Measurements from ENCODE around the gene AMOTL1.
"Not testable (repeated sequence)": the region's sequence is repeated elsewhere in the genome, so short reads cannot be mapped to it uniquely, and the experiment has no call there.

The AMOTL1 gene

GRCh38 chr11:94828088-94828487, 59.9 kb downstream of the AMOTL1 start:
- no peak for DNase-seq

GRCh38 chr11:94830722-94831510, 62.8 kb downstream of the AMOTL1 start:
- DNase-seq: no peak

- DNase-seq: no peak
Measured at GRCh38 chr11:94831529-94831928, 63.4 kb downstream of the AMOTL1 start.

DNA sequence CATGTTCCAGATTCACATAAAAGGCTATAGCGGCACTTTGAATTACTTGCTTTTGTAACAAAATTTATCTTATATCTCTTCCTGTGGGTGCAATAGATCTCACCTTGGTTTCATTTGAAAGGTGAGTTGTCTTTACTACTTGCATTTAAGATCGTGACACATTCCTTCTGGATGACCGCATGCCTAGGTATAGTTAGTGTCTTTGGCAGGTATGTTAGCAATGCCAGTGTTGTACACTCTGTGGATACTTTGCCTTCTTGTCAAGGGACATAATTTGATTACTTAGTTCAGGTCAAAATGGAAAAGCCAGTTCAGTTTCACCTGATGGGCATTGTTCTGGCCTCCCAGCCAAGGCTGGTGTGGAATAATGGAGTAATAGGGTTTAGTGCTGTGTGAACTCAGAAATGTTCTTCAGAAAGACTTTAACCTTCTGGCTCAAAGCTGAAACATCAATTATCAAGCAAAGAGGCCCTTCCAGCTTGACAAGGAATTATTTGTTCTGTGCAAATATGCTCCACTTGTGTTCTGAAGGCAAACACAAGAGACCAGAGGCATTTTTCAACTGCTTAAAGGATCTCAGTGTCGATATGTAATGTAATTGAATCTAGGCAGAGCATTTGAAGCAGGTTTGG, 64.6 kb downstream of the AMOTL1 start:
- no peak for DNase-seq

DNA sequence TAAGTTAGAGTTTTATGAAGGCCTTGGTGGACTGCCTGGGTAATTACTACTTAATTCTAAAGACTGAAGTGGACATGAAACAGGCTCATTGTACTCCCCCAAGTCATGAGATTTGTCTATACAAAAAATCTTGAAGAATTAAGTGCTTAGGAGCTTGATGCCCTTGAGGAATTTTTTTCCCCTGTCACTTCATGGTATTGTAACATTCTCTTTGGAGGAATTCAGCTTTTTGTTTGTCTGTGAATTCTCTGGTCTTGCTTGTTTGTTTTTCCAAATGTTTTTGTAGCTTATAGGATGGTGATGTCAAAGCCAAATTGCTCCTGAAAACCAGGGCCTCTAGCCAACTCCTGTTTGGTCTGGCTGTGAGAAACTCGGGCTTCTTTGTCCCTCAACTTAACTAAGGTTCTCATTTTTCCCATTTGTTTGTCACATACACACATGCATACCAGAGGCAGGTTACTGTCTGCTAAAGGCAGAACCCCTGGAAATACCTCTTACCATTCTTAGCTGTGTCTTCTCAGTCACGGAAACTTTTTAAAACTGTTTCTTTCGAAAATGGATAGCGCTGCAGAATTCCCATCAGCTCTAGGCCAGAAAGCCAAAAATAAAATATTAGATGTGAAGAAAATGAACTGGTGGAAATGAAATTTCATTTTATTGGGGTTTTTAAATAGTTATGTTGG, 66.9 kb downstream of the AMOTL1 start:
- DNase-seq: no peak

GRCh38 chr11:94835594-94835927, 67.4 kb downstream of the AMOTL1 start:
- no peak for DNase-seq

GRCh38 chr11:94837317-94837716, 69.2 kb downstream of the AMOTL1 start:
- no peak for DNase-seq

- DNase-seq: no peak
Measured at GRCh38 chr11:94838027-94838731, 70.0 kb downstream of the AMOTL1 start.

GRCh38 chr11:94840209-94840608, 72.1 kb downstream of the AMOTL1 start:
- DNase-seq: no peak

- no peak for DNase-seq
Measured at GRCh38 chr11:94844031-94844430, 75.9 kb downstream of the AMOTL1 start.

- DNase-seq: no peak
Measured at GRCh38 chr11:94845622-94846021, 77.5 kb downstream of the AMOTL1 start.

- no peak for DNase-seq
Measured at GRCh38 chr11:94849839-94850238, 81.7 kb downstream of the AMOTL1 start.

GRCh38 chr11:94851864-94852636, 83.9 kb downstream of the AMOTL1 start:
- DNase-seq: no peak

DNA sequence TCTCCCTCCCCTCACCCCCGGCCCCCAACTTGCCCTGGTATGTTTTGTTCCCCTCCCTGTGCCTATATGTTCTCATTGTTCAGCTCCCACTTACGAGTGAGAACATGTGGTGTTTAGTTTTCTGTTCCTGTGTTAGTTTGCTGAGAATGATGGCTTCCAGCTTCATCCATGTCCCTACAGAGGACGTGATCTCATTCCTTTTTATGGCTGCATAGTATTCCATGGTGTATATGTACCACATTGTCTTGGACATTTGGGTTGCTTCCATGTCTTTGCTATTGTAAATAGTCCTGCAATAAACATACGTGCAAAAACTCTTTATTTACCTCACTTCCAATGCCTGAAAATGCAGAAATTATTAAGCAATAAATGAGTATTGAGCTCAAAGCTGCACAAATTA, 85.1 kb downstream of the AMOTL1 start:
- DNase-seq: not testable (repeated sequence)

GRCh38 chr11:94853836-94854235, 85.7 kb downstream of the AMOTL1 start:
- DNase-seq: no peak

DNA sequence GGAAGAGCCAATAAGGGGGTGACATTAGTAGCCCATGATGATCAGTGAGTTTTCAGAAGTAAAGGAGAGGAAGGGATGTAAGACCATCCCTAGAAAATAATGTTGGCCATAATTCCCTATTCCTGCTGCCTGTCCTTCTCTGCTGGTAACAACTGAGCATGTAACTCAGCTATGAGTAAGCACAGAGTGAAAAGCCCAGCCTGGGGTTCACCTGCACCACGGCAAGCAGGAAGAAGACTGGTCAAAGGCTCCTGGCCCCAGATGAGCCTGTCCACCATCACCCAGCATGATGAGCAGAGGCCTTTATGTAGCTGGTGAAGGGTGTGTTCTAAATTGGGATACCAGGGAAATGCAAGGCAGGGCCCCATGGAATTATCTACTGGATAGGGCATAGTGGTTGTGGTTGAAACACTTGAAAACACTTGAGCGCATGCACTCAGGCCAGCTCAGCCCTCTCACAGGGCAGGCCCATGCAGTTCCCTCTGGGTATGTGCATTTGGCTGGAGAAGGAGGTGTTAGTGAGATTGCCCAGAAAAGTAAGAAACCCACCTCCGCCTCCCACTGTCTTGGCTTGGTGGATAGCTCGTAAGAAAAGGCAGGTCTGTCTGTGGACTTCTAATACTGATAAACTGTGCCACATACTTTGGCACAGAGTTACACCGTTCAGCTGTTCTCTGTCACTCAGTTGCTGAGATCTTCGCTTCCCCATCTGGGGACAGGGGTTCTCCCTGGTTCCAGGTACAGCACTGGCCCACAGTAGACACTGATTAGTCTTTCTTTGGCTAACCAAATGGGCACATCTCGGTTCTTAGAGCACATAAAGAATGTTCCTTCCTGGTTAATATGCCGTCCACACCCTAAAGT, 86.8 kb downstream of the AMOTL1 start:
- DNase-seq: no peak

DNA sequence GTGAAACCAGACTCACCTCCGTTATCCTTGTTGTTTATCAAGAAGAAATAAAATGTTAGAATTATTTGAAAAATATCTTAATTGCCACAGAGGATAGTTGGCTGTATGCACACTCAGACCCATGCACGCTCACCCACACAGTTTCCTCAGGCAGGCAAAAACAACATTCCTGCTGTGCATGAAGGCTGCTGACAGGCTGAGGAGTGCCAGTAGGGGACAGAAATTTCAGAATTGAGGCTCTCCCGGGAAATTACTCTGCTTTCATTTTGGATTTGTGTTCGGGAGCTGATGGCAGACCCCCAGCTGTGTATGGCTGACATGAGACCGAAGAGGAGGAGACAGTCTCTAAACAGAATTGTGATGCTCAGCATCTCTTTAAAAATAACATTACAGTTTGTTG, 87.5 kb downstream of the AMOTL1 start:
- no peak for DNase-seq

GRCh38 chr11:94856443-94856842, 88.3 kb downstream of the AMOTL1 start:
- no peak for DNase-seq

DNA sequence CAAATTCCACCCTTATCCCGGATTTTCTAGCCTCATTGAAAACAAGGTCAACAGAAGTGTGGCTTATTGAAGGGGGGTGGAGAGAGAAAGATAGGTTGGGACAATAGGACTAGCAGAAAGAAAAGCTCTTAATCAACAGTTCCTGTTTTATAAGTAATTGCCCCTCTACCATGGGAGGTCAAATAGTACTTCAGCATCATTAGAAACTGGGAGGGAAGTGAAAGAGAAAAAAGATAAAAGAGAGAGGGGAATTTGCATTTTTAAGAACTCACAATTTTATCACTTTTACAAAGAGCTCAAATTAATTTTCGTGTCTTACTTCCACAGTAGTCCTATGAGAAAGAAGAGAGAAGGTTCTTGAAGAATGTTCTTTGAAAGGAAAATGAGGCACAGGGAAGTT, 89.2 kb downstream of the AMOTL1 start:
- DNase-seq: no peak

GRCh38 chr11:94858012-94858705, 90.0 kb downstream of the AMOTL1 start:
- DNase-seq: no peak

- no peak for DNase-seq
Measured at GRCh38 chr11:94860333-94860732, 92.2 kb downstream of the AMOTL1 start.

All from activated CD4-positive, alpha-beta T cell treated with anti-CD3 and anti-CD28 coated beads, Interleukin-2, amount 50 U/mL, for 1 hour (primary cell).